Hematopoietic multipotent progenitor cell treated with erythropoietin and hydrocortisone succinate and interleukin-3 and kit ligand, for 6 days (in vitro differentiated cells): ENCODE results near the gene RAD52.

Experiments used
- DNase-seq: peaks from one replicate; pipeline ENCODE4 v3.0.0-alpha.2; 2015

RAD52 gene

DNA sequence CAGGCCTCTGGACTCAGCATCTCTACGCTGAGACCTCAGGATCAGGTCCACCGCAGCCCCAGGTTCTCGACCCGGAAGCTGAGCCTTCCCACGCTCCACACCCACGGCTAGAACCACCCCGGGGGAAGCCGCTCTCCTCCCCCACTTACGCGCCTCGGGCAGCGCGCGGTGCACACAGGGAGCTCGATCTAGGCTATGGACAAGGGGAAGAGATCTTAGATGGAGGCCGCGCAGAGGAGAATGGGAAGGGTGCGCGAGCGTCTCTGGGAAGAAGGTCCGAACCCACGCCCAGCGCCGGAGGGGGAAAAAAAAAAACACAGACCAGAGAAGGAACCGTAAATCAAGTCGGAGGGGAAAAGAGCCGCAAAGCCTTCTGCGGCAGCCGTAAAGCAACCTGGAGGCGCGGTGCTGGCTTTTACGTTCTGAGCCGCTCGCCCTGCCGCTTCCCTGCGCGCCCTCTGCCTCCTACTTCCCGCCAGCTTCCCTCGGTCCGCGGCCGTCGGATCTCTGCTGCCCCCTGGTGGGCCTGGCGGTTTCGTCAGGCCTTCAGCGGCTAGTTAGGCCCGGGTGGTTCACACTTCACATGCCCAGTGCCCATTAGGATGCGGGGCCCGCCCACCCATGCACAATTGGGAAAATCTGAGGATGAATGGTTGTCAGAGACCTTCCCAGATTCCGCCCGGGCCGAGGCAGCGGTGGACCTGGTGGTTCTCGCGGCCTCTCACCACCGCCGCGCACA, at the start of gene RAD52:
Gene RAD52, minus strand, starts transcription at position 242 of the 739 bp plus-strand sequence. CDS start 16,636 bp downstream, outside the sequence.
- peak; percentile 99 for DNase-seq

DNA sequence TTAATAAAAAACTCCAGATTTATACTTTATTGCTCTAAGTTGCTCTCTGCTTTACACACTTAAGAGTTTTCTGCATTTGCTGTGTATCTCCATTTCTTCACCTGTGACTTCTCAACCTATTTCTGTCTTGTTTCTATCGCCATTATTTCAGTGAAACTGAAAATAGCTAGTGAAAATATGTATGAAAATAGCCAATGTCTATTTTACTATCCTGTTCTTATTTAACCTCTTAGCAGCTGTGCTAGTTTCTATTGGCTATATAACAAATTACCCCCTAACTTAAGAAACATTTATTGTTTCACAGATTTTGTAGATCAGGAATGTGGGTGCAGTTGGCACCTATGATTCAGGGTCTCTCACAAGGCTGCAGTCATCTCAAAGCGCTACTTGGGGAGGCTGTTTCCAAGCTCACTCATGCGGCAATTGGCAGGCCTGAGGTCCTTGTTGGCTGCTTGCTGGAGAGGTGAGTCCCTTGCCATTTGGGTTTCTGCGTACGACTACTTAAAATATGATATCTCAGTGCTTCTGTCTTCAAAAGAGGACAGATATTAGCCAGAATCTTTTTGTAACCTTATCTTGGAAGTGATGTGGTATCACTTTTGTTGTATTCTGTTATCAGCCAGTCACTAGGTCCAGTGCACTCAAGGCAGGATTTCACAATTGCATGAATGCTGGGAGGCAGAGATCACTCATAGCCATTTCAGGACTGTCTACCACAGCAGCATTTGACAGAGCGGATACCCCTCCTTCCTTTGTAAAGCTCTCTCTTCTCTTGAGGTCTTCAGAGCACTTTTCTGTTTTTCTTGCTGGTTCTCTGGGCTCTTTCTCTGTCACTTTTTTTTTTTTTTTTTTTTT, 48.8 kb upstream of the RAD52 start:
- peak; percentile 51 for DNase-seq

DNA sequence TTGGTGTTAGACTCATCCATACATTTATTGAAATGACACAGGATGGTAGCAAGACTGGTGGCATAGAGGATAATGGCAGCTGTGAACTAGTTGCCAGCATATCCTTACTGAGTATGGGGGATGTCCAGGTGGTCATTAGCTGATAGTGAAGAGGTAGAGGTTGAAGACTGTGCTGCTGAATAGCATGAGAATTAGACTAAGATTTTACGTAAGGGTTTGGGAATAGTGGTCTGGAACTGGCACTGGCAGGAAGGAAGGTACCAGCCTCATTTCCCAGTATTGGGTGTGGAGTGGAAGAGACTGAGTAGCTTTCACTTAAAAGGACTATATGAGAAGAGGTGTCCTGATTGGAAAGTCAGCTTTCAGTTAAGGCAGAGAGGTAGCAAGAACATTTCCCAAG, 48.0 kb upstream of the RAD52 start:
- no peak for DNase-seq

DNA sequence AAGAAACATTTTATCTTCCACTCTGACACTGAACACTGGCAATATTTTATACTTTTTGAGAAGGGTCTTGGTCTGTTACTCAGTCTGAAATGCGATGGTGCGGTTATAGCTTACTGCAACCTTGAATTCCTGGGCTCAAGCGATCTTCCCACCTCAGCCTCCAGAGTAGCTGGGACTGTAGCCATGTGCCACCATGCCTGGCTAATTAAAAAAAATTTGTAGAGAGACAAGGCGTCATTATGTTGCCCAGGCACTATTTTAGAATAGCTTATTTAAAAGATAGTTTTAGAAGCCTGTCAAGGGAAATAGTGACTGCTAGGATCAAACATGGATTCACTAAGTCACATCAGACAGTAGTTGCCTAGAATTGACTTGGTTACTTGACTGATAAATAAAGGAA, 47.4 kb upstream of the RAD52 start:
- DNase-seq: no peak

DNA sequence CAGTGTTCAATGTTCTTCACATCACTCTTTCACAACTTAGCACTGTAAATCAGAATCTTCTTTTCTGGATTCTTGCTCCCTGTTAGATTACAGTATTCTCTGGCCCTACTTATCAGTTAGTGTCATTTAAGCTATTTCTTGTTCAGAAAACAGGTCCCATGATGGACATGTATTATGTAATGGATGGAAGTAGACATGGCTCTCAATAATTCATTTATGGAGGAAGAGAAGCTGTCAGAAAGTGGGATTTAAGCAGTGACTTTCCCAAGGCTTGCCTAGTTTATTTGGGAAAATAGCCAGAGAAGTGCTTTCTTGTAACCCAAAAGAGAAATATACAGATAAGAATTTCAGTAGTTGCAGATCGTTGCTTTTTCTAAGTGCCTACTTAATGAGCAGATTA, 43.2 kb upstream of the RAD52 start:
- DNase-seq: peak; percentile 22

DNA sequence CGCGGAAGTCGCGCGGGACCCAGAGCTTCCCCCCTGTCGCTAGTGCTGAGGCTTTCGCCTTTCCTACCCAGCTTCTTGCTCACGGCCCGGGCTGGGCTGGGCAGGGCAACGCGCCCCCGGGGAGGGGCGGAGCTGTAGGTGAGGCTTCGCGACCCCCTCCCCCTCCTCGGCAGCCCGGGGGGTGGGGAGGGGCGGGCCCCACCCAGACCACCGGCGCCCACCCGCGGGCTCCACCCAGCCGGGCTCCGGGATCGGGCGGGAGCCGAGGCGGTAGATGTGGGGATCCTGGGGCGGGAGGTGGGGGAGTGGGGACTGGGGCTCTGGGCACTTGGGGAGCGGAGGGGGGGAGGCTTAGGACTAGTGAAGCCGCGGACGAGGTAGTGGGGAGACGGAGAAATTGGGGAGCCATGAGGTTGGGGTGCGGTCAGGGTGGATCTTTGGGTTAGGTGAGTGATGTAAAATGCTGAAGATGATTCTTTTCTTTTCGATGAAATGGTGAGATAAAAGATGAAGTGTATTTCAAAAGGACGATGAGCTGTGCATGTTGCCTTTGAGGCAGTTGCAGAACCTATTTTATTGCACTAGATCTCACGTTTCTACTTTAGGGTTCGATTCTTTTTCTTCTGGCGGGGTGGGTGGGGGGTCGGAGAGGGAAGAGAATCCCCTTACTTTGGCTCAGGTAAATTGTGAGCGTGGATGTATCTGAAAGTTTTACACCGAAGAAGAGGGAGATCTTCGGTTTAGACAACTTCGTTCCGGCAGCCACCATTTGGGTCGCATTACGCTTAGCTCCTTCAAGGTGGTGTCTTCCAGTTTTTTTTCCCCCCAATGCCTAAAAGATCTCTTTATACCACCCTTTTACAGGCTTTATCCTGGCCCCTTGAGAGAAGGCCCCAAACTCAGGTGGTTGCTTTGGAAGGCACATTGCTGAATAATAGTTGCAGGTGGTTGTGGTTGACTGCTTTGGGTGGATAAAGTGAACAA, 42.1 kb upstream of the RAD52 start:
- peak; percentile 35 for DNase-seq

DNA sequence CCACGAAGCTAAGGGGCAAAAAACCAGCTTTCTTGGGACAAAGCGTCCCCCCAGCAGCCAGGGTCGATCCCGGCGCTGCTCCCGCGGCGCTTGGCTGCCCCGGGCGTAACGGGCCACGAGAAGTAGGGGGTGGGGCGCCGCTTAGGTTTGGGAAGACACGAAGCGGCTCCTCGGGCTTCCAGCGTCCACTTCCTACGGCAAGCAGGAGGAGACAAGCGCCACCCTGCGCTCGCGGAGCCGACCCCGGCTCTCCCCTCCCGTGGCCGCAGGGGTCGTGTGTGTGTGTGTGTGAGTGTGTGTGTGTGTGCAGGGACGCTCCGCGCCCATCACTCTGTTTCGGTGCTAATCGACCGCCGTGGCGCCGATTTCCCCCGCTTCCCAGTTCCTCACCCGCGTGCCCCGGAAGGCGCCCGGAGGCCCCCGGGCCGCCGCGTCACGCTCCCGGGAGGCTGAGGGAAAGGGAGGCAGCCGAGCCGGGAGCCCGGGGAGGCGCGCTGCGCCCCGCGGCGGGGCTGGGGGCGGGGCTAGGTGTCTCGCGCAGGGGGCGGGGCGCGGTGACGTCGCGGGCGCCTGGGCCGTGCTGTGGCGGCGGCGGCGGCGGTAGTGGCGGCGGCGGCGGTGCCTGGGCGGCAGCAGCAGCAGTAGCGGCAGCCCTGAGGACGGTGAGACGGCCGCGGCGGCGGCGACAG, 41.3 kb upstream of the RAD52 start, which contains the start of gene ERC1:
Gene ERC1, plus strand, starts transcription at position 563 of the 689 bp plus-strand sequence. CDS start 36,681 bp downstream, outside the sequence.
- DNase-seq: peak; percentile 88

DNA sequence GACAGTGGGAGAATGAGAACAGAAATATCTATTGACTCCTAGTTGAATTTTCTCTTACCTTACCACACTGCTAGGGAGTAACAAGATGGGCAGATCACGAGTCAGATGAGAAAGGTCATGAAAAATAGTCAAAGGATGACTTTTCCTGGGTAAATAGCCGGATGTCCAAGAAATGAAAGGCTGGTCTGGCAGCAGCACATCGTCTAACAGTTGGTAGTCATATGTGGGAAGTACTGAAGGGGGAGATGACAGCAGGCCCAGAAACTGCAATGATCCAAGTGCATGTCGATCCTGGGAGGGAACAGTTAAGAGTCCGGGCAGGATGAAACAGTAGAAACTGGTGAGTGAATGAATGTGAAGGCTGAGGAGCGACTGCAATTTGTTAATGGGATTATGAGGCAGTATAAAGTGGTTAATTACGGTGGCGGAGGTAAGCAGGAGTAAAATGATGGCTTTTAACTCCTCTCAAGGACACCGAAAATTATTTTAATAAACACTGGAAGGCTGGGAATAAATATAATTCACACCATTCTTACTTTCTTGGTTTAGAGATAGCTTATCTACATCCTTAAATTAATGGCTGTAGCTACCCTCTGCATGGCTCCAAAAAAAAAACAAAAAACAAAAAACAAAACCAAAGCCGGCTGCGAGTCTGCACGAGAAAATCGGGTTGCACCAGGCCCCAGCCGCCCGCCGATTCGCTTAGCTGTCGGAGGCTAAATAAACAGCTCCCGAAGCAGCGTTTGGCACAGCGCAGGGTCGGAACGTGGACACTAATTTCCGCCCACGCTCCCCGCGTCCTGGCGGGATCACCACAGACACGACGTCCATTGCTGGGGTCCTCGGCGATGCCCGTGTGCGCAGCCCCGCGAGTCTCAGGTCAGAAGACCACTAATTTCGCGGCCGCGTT, 40.5 kb upstream of the RAD52 start:
- peak; percentile 64 for DNase-seq

DNA sequence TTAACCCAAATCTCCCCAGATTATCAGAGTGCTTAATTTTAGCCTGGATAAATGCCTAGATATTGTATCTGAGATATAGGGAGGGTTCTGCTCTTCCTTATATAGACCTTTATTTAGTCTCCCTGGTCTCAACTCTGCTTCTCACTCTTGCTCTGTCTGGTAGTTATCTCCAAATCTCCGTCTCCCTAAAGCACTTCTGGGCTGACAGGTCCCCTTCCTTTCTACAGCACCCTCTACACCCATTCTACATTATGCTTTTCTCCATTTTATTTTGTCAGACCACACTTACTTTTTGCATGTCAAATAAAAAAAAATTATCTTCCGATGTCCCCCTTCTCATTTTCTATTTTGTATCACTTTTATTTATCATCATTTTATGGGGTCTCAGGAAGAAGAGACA, 39.6 kb upstream of the RAD52 start:
- peak; percentile 28 for DNase-seq

DNA sequence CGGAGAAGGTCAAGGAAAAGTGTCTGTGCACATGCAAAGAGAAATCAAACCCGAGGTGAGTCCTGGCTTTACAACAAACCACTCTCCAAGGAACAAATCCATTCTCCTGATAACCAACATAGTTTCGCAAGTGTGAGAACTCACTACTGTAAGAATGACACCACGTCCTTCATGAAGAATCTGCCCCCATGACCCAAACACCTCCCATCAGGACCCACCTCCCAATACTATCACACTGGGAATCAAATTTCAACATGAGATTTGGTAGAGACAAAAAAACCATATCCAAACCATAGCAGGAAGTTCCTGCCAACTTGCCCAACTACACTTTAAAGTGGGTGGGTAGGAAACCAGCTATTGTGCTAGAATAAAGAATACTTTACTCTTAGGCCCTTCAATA, 39.2 kb upstream of the RAD52 start:
- peak; percentile 50 for DNase-seq

DNA sequence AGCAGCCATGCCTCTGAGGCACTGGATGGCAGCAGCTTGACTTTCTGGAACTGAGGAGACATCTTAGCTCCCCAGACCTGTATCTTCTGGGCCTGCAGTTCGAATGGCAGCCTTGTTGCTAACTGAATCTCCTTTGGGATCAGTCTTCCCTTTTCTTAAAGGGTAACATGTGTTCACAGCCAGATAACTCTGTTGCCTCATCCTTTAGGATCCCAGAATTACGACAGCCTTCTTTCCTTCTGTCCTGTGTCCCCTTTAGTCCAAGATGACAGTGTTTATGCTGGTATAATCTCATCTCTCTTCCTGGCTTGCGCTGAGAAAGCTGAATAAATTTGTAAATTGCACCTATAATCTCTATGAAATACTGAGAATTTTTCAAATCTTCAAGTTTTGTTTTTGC, 32.5 kb upstream of the RAD52 start:
- DNase-seq: no peak

DNA sequence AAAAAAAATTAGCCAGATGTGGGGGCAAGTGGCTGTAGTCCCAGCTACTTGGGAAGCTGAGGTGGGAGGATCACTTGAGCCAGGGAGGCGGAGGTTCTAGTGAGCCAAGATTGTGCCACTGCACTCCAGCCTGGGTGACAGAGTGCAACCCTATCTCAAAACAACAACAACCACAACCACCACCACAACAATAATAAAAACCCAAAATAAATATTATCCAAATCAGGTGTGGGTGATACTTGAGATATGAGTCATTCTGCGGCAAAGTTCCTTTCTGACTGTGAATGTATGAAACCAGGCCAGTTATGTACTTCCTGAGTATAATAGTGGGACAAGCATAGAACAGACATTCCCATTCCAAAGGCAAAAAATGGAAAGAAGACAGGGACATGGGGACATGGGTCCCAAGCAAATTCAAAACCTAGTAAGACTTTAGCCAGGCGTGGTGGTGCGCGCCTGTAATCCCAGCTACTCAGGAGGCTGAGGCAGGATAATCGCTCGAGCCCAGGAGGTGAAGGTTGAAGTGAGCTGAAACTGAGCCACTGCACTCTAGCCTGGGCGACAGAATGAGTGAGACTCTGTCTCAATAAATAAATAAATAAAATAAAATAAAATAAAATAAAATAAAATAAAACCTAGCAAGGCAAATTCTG, 31.8 kb upstream of the RAD52 start:
- no peak for DNase-seq

DNA sequence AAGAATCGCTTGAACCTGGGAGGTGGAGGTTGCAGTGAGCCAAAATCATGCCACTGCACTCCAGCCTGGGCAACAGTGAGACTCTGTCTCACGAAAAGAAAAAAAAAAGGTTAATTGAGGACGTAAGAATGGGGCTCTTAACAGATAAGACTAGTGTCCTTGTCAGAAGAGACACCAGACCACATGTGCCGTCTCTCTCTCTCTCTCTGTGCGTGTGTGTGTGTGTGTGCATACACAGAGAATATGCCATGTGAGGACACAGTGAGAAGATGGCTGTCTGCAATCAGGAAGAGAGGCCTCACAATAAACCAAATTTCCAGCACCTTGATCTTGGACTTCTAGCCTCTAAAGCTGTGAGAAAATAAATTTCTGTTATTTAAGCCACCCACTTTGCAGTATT, 29.9 kb upstream of the RAD52 start:
- DNase-seq: peak; percentile 89

DNA sequence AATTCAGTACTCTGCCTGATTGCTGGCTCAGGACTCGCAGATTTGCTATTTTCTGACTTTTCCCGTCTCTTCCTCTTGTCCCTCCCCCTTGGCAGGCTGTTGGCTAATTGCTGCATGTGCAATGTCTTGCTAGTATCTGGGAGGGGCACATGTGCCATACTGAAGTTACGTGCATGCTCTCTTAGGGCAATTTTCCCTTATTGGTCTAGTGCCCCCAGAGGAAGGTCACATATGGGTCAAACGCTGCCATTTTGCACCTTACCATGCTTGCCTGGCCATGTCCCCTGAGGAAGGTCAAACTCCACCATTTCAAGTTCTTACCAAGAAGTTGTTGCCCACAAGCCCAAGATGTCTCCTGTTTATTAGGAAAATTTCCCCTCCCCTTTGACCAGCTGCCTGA, 27.7 kb upstream of the RAD52 start:
- peak; percentile 43 for DNase-seq

DNA sequence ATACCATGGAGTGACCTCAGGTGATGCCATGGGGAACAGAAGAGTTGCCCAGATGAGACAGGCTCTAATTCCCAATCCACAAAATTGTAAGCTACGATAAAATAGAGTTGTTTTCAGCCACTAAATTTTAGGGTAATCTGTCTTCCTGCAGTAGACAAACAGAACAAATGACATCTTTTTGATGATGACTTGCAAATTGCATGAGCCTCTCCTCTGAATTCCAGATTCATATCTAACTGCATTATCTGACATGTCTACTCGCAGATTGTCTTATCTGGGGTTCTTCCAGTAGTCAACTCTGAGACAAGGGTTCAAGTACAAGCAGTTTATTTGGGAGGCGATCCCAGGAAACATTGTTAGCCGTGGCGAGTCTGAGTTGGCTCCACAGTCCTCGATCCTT, 27.1 kb upstream of the RAD52 start:
- DNase-seq: no peak

DNA sequence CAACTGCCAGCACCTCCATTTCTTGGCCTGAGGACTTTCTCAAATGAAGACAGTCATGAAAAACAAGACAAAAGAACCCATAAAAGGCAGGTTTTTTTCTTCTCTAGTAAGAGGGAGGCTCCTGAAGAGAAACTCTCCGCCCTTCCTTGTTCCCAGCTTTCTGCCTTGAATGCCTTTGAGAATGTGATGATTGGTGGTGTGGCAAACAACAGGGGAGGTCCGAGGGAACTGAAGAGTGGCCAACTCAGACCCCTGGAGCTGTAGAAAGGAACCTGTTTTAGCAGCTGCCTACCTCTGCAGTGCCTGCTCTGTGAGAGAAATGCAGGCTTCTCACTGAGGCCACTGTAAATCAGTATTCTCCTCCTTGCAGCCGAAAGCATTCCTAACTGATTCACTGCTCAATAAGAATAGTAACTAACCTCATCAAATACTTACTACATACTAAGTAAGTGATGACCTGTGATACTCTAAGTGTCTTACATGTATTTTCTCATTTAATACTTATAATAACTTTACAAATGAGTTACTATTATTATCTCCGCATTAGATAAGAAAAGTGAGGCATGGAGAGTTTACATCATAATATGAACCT, 24.9 kb upstream of the RAD52 start:
- DNase-seq: no peak

DNA sequence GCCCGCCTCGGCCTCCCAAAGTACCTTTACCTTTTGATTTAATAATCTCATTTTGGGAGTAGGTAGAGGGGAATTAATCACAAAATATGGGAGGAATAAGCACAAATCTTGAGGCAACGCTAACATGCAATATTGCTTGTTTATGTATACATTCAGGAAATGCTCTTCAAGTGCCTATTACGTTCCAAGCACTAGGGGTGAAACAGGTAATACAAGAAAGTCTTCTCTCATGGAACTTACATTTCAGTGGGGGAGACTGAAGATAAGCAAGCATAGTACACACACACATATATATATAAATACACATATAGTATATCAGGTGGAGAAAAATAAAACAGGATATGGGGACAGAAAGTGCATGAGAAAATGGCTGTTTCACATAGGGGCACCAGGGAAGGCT, 22.5 kb upstream of the RAD52 start:
- DNase-seq: no peak

DNA sequence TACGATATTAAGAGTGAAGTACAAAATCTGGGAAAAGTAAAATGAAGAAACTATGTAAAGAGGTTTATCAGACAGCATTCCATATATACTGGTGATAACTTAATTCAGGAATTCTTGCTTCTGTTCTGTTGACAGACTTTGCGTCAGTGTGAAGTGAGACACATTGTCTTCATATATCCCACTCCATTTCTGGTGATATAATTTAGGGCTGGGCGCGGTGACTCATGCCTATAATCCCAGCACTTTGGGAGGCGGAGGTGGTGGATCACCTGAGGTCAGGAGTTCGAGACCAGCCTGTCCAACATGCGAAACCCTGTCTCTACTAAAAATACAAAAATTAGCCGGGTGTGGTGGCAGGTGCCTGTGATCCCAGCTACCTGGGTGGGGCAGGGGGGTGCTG, 20.3 kb upstream of the RAD52 start:
- no peak for DNase-seq

DNA sequence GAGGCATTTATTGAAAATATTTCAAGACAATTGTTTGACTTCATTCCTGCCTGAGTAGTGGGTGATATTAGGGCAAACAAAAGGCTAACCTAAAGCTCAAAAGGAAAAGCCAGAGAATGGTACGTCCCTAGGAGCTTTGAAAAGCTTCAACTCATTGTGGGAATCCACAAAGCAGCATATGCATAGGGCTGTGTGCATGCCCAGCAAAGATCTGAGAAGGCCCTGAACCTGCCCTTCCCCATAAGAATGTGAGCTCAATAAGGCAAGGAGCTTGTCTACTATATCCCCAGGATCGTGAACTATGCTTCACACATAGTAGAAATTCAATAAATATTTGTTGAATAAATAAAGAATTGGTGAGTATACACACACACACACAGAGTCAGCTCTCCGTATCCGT, 19.1 kb upstream of the RAD52 start:
- no peak for DNase-seq

DNA sequence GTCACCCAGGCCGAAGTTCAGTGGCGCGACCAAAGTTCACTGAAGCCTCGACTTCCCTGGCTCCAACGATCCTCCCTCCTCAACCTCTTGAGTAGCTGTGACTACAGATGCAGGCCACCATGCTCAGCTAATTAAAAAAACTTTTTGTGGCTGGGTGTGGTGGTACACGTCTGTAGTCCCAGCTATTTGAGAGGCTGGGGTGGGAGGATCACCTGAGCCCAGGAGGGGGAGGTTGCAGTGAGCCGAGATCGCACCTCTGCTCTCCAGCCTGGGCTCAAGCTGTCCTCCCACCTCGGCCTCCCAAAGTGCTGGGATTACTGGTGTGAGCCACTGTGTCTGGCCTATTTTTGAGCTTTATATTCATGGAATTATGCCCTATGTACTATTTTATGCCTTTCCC, 18.1 kb upstream of the RAD52 start:
- DNase-seq: no peak
